GM18873 (cell line): Measurements from ENCODE around the gene KPTN.
"Not testable (repeated sequence)": the region's sequence is repeated elsewhere in the genome, so short reads cannot be mapped to it uniquely, and the experiment has no call there.

Experiments used
- ATAC-seq: cut with Tn5 transposase; IDR thresholded peaks from one replicate; pipeline ENCODE4 v1.9.1; 2021; ENCODE audit warnings: mild to moderate bottlenecking, moderate library complexity, moderate number of reproducible peaks; ENCODE audit not compliant: unreplicated experiment, low FRiP score

The KPTN gene

GRCh38 chr19:47492571-47493377, 8.8 kb upstream of the KPTN start:
- no peak for ATAC-seq

- ATAC-seq, result no peak
Measured at GRCh38 chr19:47492137-47492533, 8.1 kb upstream of the KPTN start.

- ATAC-seq, result no peak
Measured at GRCh38 chr19:47491358-47492136, 7.5 kb upstream of the KPTN start.

- ATAC-seq, result no peak
Measured at GRCh38 chr19:47490847-47491246, 6.8 kb upstream of the KPTN start.

- no peak for ATAC-seq
Measured at GRCh38 chr19:47490031-47490430, 6.0 kb upstream of the KPTN start.

GRCh38 chr19:47489072-47489914, 5.3 kb upstream of the KPTN start:
- no peak for ATAC-seq

- no peak for ATAC-seq
Measured at GRCh38 chr19:47487551-47488515, 3.8 kb upstream of the KPTN start.

- ATAC-seq, result no peak
Measured at GRCh38 chr19:47486900-47487299, 2.9 kb upstream of the KPTN start.

GRCh38 chr19:47486220-47486619, 2.2 kb upstream of the KPTN start:
- not testable (repeated sequence) for ATAC-seq

GRCh38 chr19:47485210-47485609, 1.2 kb upstream of the KPTN start:
- no peak for ATAC-seq

- no peak for ATAC-seq
Measured at GRCh38 chr19:47483200-47483599, 819 bp downstream of the KPTN start.

GRCh38 chr19:47481460-47482052, 2.5 kb downstream of the KPTN start:
- ATAC-seq, result no peak

- ATAC-seq, result no peak
Measured at GRCh38 chr19:47480658-47481057, 3.4 kb downstream of the KPTN start.

GRCh38 chr19:47479701-47480503, 4.1 kb downstream of the KPTN start:
- ATAC-seq, result no peak

GRCh38 chr19:47476438-47476972, 7.5 kb downstream of the KPTN start:
- ATAC-seq, result no peak

- ATAC-seq, result no peak
Measured at GRCh38 chr19:47475465-47475864, 8.6 kb downstream of the KPTN start.

GRCh38 chr19:47473336-47473735, 10.7 kb downstream of the KPTN start:
- no peak for ATAC-seq

- no peak for ATAC-seq
Measured at GRCh38 chr19:47471733-47472457, 12.1 kb downstream of the KPTN start, which contains the start of gene SLC8A2. Gene SLC8A2, minus strand, starts transcription at chr19:47471893. Its CDS starts 5,490 bp downstream, at chr19:47466403.
